Ectodermal cell (in vitro differentiated cells): ENCODE results near the gene KRCC1.

ENCODE experiments used
- H3K27ac ChIP-seq: 2 replicates; pipeline ENCODE4 v1.7.0; 2013; ENCODE audit warnings: mild to moderate bottlenecking, low read depth, low read length; ENCODE audit not compliant: insufficient read depth, poor library complexity, severe bottlenecking
- H3K27me3 ChIP-seq: 2 replicates; pipeline ENCODE4 v1.7.0; 2013; ENCODE audit warnings: mild to moderate bottlenecking, low read length; ENCODE audit not compliant: insufficient read depth, control insufficient read depth, poor library complexity, severe bottlenecking
- H3K36me3 ChIP-seq: one replicate; pipeline ENCODE4 v1.7.0; 2013; ENCODE audit warnings: low read length; ENCODE audit not compliant: control insufficient read depth, insufficient read depth
- H3K4me1 ChIP-seq: one replicate; pipeline ENCODE4 v1.7.0; 2013; ENCODE audit warnings: low read length; ENCODE audit not compliant: control insufficient read depth, insufficient read depth
- H3K4me3 ChIP-seq: 2 replicates; pipeline ENCODE4 v1.7.0; 2013; ENCODE audit warnings: low read depth, low read length, control low read depth; ENCODE audit not compliant: insufficient read depth
- H3K9me3 ChIP-seq: 2 replicates; pipeline ENCODE4 v1.7.0; 2013; ENCODE audit warnings: mild to moderate bottlenecking, low read length, moderate library complexity; ENCODE audit not compliant: control insufficient read depth
- WGBS, 2 experiments: methylation state at CpG; one replicate each; pipeline ENCODE4 v1.1.7; 2013; ENCODE audit warnings: missing lambda C conversion rate in 2 of 2; 5-methylcytosine and 5-hydroxymethylcytosine counted together

The KRCC1 gene

DNA sequence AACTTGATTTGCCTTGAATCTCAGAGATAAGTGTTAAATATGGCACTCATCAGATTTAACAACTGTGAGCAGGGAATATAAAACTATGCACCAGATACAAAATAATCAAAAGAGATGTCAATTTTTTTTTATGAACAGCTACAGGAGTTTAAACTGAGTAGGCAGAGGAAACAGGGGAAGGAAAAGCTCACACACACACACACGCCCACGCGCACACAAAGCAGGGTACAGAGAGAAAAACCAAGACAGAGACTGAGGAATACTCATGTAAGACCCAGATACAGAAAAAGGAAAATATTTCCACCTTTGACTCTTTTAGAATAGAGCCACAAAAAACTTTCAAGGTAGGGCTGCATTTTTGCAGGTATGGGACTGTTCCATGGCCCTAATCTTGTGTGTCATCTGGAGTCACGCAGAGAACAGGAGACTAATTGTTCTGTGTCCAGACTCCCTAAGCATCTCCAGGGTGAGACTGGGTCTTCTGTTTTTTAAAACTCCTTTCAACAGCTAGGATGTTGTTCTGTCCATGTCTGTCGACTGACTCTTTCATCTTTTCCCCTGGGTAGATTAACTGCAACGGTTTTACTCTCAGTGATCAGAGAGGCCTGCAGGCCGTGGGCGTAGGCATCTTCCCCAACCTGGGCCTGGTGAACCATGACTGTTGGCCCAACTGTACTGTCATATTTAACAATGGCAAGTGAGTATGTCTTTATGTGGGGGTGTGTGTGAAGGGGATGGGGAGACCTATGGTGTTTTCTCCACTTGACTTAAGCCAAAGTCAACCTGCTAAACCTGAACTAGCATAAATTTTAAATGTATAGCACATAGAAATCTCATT lies 35.1 kb upstream of the KRCC1 start:
- no peaks in the 10 kb centered on the region for H3K9me3 ChIP-seq
- H3K4me1 ChIP-seq, result peaks cover 14% of the 10 kb centered on the region
- WGBS, 2 experiments, result 89 to 92% methylated on average over 8 of the region's 8 CpGs
- no peaks in the 10 kb centered on the region for H3K36me3 ChIP-seq
- no peaks in the 10 kb centered on the region for H3K27me3 ChIP-seq
- H3K27ac ChIP-seq, result no peak overlapping the region
- no peak overlapping the region for H3K4me3 ChIP-seq

DNA sequence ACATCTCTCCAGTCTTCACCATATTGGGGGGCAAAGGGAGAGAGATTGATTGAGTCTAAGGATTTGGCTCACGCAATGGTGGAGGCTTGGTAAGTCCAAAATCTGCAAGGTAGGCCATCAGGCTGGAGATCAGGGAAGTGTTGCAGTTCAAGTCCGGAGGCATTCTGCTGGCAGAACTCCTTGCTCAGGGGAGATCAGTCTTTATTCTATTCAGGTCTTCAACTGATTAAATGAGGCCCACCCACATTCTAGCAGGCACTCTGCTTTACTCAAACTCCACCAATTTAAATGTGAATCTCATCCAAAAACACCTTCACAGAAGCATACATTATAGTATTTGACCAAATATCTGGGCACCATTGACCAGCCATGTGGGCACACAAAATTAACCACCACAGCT lies 33.4 kb upstream of the KRCC1 start:
- Histone ChIP-seq H3K4me1 (peaks cover under 1% of the 10 kb centered on the region), H3K36me3 (no peaks in the 10 kb centered on the region), H3K9me3 (no peaks in the 10 kb centered on the region), H3K4me3 (no peak overlapping the region), H3K27me3 (no peaks in the 10 kb centered on the region), H3K27ac (no peak overlapping the region)
- WGBS, 2 experiments, result 93 to 96% methylated on average over 2 of the region's 2 CpGs

DNA sequence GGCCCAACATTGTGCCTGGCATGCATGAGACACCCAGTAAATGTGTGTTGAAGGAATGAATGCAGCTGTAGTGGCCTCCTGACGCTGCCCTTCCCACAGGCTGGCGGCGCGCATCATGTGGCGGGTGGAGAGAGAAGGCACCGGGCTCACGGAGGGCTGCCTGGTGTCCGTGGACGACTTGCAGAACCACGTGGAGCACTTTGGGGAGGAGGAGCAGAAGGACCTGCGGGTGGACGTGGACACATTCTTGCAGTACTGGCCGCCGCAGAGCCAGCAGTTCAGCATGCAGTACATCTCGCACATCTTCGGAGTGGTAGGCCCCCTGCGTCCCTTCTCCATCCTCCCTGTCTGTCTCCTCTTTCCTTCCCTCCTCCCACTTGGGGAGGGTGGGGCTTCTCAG lies 32.2 kb upstream of the KRCC1 start:
- no peak overlapping the region for H3K27ac ChIP-seq
- H3K27me3 ChIP-seq, result no peaks in the 10 kb centered on the region
- no peaks in the 10 kb centered on the region for H3K4me1 ChIP-seq
- no peak overlapping the region for H3K4me3 ChIP-seq
- H3K36me3 ChIP-seq, result no peaks in the 10 kb centered on the region
- no peaks in the 10 kb centered on the region for H3K9me3 ChIP-seq
- 88 to 92% methylated on average over 17 of the region's 17 CpGs for WGBS, 2 experiments

DNA sequence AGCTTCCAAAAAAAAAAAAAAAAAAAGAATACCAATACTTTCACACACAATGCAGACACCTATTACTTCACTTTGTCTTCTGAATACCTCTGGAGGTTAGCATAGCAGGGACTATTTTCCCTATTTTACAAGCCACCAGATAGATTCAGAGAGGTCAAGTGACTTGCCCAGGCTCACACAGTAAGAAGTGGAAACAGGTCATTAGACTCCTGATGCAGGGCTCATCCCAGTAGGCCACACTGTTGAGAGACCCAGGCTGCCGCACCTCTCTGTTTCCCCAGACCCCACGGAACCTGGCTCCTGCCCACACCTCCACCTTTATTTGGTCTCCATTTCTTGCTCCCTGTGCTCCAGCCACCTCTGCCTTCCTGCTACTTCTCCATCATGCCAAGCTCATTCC lies 31.5 kb upstream of the KRCC1 start:
- Histone ChIP-seq H3K9me3 (no peaks in the 10 kb centered on the region), H3K27ac (no peak overlapping the region), H3K27me3 (no peaks in the 10 kb centered on the region), H3K4me1 (no peaks in the 10 kb centered on the region), H3K36me3 (no peaks in the 10 kb centered on the region), H3K4me3 (no peak overlapping the region)
- 91% methylated on average over 2 of the region's 2 CpGs for WGBS, 2 experiments

DNA sequence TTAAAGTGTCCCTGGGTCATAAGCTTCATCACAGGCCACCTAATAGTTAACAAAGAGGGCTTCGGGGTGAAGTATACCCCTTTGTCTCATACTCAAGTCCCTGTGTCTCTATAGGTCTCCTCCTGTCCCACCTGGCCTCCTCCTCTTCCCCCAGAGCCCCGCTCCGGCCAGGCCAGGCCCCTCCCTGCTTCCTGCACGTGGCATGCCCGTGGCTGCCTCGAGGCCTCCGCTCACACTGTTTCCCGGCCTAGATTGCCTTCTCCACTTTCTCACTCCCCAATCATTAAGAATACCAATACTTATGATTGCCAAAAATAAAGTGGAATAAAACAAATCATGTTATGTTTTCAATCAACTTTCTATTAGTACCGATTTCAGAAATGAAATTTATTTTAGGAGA lies 30.8 kb upstream of the KRCC1 start:
- H3K27ac ChIP-seq, result no peak overlapping the region
- WGBS, 2 experiments, result 90% methylated on average over 7 to 9 of the region's 9 CpGs
- no peaks in the 10 kb centered on the region for H3K9me3 ChIP-seq
- H3K36me3 ChIP-seq, result no peaks in the 10 kb centered on the region
- H3K4me3 ChIP-seq, result no peak overlapping the region
- H3K4me1 ChIP-seq, result no peaks in the 10 kb centered on the region
- H3K27me3 ChIP-seq, result no peaks in the 10 kb centered on the region

DNA sequence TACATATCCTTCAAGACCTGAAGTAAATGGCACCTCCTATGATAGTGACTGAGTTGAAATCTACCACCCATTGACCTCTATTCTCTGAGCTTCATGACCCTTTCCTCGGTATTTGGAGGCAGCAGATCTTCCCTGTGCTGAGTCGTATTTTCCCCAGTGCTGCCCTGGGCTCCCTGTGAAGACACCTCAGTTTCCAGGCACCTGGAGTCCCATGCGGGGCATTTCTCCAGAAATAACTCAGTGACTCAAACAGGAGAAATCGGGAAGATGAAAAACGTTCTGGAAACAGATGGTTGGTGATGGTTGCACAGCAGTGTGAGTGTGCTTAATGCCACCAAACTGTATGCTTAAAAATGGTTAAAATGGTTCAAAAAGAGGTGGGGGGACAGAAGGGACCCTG lies 30.0 kb upstream of the KRCC1 start:
- 91 to 93% methylated on average over 5 of the region's 5 CpGs for WGBS, 2 experiments
- no peaks in the 10 kb centered on the region for H3K36me3 ChIP-seq
- H3K4me3 ChIP-seq, result no peak overlapping the region
- H3K27me3 ChIP-seq, result no peaks in the 10 kb centered on the region
- no peaks in the 10 kb centered on the region for H3K4me1 ChIP-seq
- H3K9me3 ChIP-seq, result no peaks in the 10 kb centered on the region
- H3K27ac ChIP-seq, result no peak overlapping the region

DNA sequence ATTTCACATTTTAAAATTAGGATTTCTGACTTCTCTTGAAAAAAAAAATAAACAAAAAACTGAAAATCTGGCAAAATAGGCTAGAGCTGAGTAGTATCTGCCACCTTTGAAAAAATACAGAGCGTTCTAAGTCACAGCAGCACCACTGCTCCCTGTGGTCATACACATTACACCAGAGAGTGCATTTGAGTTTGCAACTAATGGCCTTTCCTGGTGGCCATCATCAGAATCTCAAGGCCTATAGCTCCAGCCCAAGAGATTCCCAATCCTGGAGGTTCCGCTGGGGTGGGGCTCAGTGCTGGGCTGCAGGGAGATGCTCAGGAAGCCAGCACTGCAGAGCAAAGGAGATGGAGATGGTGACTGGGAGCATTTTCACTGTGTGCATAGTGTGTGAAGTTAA lies 29.5 kb upstream of the KRCC1 start:
- H3K9me3 ChIP-seq, result no peaks in the 10 kb centered on the region
- no peak overlapping the region for H3K27ac ChIP-seq
- no peaks in the 10 kb centered on the region for H3K4me1 ChIP-seq
- H3K27me3 ChIP-seq, result no peaks in the 10 kb centered on the region
- no peak overlapping the region for H3K4me3 ChIP-seq
- WGBS, 2 experiments, result 94 to 96% methylated on average over 2 of the region's 2 CpGs
- H3K36me3 ChIP-seq, result no peaks in the 10 kb centered on the region

DNA sequence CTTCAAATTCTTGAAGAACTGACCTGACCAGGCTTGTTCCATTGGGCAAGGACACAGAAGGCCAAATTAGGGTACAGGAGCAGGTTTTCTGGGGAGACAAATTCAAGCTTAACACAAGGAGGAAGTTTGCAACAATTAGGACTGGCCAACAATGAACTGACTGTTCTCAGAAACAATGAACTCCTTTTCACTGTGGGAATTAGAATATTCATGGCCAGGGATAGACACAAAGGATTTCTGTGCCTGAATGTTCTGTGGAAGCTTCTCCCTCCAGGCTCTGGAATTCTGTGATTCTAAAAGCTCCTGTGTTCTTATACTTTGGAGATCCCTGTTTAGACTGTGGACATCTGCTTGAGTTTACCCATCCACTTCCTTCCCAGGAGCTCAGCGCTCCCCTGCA lies 27.2 kb upstream of the KRCC1 start:
- no peak overlapping the region for H3K4me3 ChIP-seq
- no peaks in the 10 kb centered on the region for H3K4me1 ChIP-seq
- H3K27ac ChIP-seq, result no peak overlapping the region
- H3K9me3 ChIP-seq, result no peaks in the 10 kb centered on the region
- no peaks in the 10 kb centered on the region for H3K27me3 ChIP-seq
- WGBS, 2 experiments, result 95 to 100% methylated on average over 1 of the region's 1 CpG
- H3K36me3 ChIP-seq, result no peaks in the 10 kb centered on the region

DNA sequence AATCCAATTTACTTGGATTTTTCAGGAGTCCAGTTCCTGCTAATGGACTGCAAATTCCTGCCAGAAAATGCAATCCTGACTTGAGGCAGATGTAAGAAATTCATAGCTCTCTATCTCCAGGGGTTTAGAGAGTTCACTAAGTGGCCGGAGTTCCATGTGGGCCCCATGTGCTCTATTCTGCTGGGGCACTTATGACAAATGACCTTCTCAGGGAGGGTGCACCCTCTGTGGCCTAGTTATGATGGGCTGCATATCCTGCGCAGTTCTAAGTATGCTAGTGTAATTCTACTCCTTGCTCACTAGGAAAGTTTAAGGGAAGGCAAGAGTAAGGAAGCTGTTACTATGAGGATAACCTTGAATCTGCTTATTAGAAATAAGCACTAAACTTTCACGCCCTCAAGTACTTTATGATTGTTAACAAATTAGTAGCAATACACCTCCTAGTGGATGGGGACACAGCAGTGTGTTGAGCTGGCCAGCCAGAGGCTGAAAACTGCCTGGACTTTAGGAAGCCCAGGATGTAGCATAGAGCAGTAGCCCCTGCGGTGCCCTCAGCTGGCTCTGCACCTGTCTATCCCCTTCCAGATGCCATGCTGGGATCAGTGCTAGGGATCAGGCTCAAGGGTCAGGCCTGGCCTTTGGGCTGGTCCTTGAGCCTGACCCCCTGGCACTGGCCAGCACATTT lies 26.5 kb upstream of the KRCC1 start:
- no peaks in the 10 kb centered on the region for H3K4me1 ChIP-seq
- no peak overlapping the region for H3K4me3 ChIP-seq
- whole genome bisulfite sequencing, 2 experiments, result 80 to 83% methylated on average over 4 of the region's 4 CpGs
- H3K27ac ChIP-seq, result no peak overlapping the region
- no peaks in the 10 kb centered on the region for H3K27me3 ChIP-seq
- no peaks in the 10 kb centered on the region for H3K36me3 ChIP-seq
- no peaks in the 10 kb centered on the region for H3K9me3 ChIP-seq

DNA sequence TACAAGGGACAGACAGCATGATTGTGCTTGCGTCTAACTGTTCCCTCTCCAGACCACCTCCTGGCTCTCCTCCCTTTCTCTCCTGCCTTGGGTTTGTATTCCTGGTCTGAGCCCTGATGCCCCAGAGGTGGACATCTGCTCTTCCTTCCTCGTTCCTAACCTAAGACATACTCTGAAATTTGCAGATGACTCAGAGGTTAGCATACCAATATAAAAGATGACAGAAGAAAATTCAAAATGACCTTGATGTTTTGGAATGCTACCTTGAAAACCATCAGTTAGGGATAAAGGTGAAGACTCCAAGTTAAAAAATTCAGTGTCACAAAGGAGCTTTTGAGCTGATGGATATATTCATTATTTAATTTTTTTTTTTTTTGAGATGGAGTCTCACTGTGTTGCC lies 25.0 kb upstream of the KRCC1 start:
- H3K27ac ChIP-seq, result no peak overlapping the region
- H3K27me3 ChIP-seq, result no peaks in the 10 kb centered on the region
- H3K36me3 ChIP-seq, result no peaks in the 10 kb centered on the region
- H3K9me3 ChIP-seq, result no peaks in the 10 kb centered on the region
- 84 to 93% methylated on average over 2 of the region's 2 CpGs for WGBS, 2 experiments
- H3K4me1 ChIP-seq, result no peaks in the 10 kb centered on the region
- no peak overlapping the region for H3K4me3 ChIP-seq
